HG03108 (cell line): ENCODE data around the gene MRFAP1.
"Not testable (repeated sequence)": the region's sequence is repeated elsewhere in the genome, so short reads cannot be mapped to it uniquely, and the experiment has no call there.

Experiments used
- ATAC-seq: cut with Tn5 transposase; IDR thresholded peaks from one replicate; pipeline ENCODE4 v1.9.1; 2021; ENCODE audit warnings: moderate library complexity; ENCODE audit not compliant: unreplicated experiment

Gene MRFAP1

GRCh38 chr4:6610856-6611430, 29.5 kb upstream of the MRFAP1 start:
- ATAC-seq, result no peak

DNA sequence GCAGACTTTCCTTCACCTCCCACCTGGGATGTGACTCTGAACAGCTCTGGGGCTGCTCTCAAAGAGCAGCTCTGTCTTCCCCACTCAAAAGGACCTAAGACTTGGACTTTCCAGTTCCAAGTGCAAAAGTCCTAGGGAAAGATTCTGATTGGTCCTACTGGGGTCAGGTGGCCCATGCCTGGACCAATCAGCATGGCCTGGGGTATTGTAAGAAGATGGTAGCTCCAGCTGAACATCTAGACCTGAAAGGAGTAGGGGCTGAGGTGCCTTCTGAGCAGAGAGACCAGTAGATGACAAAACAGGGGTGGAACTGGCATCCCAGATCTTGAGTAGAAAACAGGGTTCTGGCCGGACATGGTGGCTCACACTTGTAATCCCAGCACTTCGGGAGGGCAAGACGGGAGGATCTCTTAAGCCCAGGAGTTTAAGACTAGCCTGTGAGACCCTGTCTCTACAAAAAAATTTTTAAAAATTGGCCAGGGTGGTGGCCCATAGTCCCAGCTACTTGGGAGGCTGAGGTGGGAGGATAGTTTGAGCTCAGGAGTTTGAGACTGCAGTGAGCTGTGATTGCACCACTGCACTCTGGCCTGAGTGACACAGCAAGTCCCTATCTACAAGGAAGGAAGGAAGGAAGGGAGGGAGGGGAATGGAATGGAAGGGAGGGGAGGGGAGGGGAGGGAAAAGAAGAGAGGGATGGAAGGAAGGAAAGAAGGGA, 27.4 kb upstream of the MRFAP1 start:
- no peak for ATAC-seq

DNA sequence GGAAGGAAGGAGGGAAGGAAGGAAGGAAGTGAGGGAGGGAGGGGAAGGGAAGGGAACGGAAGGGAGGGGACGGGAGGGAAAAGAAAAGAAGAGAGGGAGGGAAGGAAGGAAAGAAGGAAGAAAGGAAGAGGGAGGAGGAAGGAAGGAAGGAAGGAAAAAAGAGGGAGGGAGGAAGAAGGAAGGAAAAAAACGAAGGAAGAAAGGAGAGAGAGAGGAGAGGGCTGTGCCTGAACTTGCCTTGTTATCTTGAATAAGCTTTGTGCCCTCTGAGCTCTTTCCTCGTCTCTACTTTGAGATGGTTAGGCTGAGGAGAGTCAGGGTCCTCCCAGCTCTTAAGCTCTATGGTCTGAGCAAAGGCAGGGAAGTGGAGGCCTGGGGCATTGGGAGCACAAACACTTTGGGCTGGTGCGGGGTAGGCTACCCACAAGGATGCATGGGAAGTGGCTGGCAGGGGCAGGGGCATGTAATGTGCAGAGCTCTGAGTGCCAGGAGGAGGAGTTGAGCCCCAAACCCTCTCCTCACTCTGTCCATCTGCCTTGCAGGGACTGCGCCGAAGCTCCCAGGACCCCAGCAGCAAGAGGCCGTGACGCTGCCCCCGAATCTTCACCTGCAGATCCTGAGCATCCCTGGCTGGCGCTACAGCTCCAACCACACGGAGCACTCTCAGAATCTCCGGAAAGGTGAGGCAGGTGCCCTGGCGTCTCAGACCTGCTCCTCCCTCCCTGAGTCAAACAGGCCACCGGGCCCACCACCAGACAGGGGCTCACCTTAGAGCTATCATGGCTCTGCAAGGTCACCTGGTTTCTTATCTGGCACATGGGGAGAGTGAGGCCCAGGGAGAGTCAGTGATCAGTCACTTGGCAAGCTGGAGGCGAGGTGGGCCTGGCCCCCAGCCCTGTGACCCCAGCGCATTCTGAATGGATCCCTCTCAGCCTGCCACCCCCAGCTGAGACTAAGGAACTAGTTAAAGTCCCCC, 26.5 kb upstream of the MRFAP1 start:
- no peak for ATAC-seq

- ATAC-seq, result no peak
Measured at GRCh38 chr4:6614701-6615230, 25.7 kb upstream of the MRFAP1 start.

GRCh38 chr4:6616087-6616995, 24.1 kb upstream of the MRFAP1 start:
- ATAC-seq, result no peak

DNA sequence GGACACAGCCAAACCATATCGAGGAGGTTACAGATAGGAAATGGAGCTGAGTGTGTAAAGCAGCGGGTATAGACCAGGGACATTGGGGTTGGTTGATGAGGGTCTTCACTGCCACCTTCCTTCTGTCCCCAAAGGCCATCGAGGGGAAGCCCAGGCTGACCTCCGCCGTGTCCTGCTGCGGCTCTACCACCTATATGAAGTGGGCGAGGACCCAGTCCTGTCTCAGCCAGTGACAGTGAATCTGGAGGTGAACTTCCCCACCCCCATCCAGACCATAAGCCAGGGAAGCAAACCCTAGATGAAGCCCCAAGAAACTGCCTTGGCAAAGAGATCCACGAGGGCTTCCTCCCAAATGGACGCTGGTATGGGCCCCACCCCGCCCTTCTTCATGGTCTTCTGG, 23.2 kb upstream of the MRFAP1 start:
- no peak for ATAC-seq

GRCh38 chr4:6618386-6619115, 21.9 kb upstream of the MRFAP1 start:
- no peak for ATAC-seq

GRCh38 chr4:6619116-6619465, 21.4 kb upstream of the MRFAP1 start:
- ATAC-seq, result no peak

- ATAC-seq, result no peak
Measured at GRCh38 chr4:6619466-6620255, 20.8 kb upstream of the MRFAP1 start.

- ATAC-seq, result no peak
Measured at GRCh38 chr4:6620296-6620695, 20.2 kb upstream of the MRFAP1 start.

- ATAC-seq, result no peak
Measured at GRCh38 chr4:6620891-6621555, 19.5 kb upstream of the MRFAP1 start.

GRCh38 chr4:6621556-6621927, 18.9 kb upstream of the MRFAP1 start:
- no peak for ATAC-seq

GRCh38 chr4:6622744-6623143, 17.7 kb upstream of the MRFAP1 start:
- no peak for ATAC-seq

DNA sequence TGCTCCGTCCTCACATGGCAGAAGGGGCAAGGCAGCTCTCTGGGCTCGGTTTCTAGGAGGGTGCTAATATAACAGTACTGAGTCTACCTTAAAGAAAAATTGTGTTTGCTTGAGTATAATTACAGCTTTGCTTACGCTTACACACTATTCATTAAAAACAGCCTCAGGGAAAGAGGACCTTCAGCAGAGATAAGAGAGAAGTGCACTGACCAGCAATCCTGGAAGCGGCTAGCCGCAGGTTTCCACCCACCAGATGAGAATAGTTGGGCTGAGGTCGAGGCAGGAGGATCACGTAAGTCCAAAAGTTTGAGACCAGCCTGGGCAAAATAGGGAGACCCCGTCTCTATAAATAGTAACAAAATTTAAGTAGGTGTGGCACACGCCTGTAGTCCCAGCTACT, 15.2 kb upstream of the MRFAP1 start:
- no peak for ATAC-seq

DNA sequence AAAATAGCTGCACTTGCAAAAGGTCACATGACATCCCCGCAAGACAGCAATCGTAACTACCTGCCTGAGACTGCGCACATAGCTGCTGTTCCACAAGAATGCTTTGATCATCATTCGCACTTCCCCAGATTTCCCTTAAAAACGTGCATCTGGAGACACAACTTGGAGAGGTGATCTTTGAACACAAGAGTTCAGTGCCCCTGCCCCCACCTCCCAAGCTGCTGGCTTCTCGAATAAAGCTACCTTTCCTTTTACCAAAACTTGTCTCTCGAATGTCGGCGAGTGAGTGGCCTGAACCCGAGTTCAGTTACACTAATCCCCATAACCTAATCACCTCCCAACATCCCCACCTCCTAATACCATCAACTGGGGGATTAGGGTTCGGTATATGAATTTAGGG, 14.4 kb upstream of the MRFAP1 start:
- no peak for ATAC-seq

DNA sequence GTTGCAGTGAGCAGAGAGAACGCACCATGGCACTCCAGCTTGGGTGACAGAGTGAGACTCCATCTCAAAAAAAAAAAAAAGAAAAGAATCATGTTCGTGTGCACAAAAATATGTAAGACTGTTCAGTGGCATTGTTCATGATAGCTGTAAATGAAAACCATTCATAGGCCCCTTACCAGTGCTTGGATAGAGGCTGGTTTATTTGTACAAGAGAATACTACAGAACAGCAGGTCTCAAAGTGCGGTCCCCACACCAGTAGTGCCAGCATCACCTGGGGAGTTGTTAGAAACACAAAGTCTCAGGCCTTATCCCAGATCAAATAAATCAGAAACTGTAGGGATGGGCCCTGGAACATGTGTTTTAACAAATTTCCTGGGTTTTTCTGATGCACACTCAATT, 12.7 kb upstream of the MRFAP1 start:
- no peak for ATAC-seq

GRCh38 chr4:6628484-6628883, 12.0 kb upstream of the MRFAP1 start:
- not testable (repeated sequence) for ATAC-seq

- no peak for ATAC-seq
Measured at GRCh38 chr4:6632125-6632524, 8.4 kb upstream of the MRFAP1 start.
